ENCODE measurements around the gene ATF5. TPM values are rescaled to one million over a fixed set of nuclear protein-coding genes. Genes with fewer than 3 reads are reported as not detected.
"Not testable (repeated sequence)": the region's sequence is repeated elsewhere in the genome, so short reads cannot be mapped to it uniquely, and the experiment has no call there.

The ATF5 gene
- total RNA-seq, 2 experiments from 2014 or later, result 7.1 to 9.3 TPM

DNA sequence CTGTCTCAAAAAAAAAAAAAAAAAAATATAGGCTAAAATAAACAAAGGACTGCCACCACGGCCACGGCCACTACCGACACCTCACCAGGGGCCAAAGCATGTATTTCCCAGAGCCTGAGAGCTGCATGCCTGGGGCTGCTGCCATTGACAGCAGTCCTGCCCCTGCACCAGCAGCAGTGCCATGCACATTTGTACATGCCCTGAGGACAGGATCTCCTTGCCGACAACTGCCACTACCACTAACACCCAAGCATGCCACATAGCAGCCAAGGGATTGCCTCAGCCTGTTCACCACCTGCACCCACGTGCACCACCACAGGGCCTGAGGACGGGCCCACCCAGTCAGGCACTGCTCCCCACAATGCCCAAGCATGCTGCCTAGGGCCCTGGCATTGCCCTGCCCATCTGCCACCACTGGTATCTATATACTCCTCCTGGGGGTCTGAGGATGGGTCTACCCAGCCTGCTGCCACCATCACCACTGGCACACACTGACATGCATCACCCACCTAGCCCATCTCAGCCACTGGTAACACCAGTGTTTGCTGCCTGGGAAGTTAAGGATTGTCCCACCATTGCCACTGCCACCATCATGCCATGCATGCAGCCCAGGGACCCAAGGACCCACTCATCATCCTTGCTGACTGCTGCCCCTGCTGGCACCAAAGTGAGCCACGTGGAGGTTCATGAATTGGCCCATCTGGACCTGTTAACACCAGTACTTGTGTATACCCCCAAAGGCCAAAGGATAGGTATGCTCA lies 10.9 kb downstream of the ATF5 start:
- ChIA-PET POLR2A (interaction anchor here (0.7 kb wide), 1 partner anchor 38 kb away, joined by 4 read pairs; no protein-coding TSS in a partner anchor), CTCF (interaction anchor here (0.8 to 7.0 kb wide), 3 partner anchors 8 to 45 kb away, joined by 3 to 40 read pairs (median 6); no protein-coding TSS in a partner anchor)
- ATAC-seq (no peak), DNase-seq (peak; percentile 46)
- no peak overlapping the region for H3K4me3 Mint-ChIP-seq
- no peaks in the 10 kb centered on the region for H3K9me3 Mint-ChIP-seq (ENCODE audit: insufficient read depth)
- peak overlapping the region; percentile 22 for H3K27ac Mint-ChIP-seq
- peaks cover 19% of the 10 kb centered on the region for H3K4me1 Mint-ChIP-seq (ENCODE audit: low read depth)
- H3K36me3 Mint-ChIP-seq (ENCODE audit: low read depth), result no peaks in the 10 kb centered on the region
- H3K27me3 Mint-ChIP-seq (ENCODE audit: low read depth), result peaks cover 21% of the 10 kb centered on the region

DNA sequence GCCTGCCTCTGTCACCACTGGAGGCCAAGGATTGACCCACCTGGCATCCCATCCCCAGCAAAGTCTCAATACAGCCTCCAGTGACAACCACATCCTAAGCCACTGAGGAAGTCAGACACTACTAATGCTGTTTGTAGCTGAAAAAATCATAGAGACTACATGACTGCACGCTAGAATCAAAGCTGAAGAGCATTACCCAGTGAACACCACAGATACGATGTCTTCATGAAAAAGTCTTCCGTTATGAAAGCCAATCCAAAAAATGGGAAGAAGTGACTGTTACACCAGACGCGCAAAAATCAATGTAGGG lies 11.4 kb downstream of the ATF5 start:
- ATAC-seq (no peak), DNase-seq (no peak)
- H3K27me3 Mint-ChIP-seq (ENCODE audit: low read depth), result peaks cover 24% of the 10 kb centered on the region
- H3K27ac Mint-ChIP-seq, result peak overlapping the region; percentile 22
- ChIA-PET CTCF (interaction anchor here (1.0 to 1.3 kb wide), 2 partner anchors 44 to 195 kb away, joined by 3 to 6 read pairs; no protein-coding TSS in a partner anchor), POLR2A (no interaction called here)
- no peak overlapping the region for H3K4me3 Mint-ChIP-seq
- H3K9me3 Mint-ChIP-seq (ENCODE audit: insufficient read depth), result no peaks in the 10 kb centered on the region
- no peaks in the 10 kb centered on the region for H3K36me3 Mint-ChIP-seq (ENCODE audit: low read depth)
- peaks cover 19% of the 10 kb centered on the region for H3K4me1 Mint-ChIP-seq (ENCODE audit: low read depth)

DNA sequence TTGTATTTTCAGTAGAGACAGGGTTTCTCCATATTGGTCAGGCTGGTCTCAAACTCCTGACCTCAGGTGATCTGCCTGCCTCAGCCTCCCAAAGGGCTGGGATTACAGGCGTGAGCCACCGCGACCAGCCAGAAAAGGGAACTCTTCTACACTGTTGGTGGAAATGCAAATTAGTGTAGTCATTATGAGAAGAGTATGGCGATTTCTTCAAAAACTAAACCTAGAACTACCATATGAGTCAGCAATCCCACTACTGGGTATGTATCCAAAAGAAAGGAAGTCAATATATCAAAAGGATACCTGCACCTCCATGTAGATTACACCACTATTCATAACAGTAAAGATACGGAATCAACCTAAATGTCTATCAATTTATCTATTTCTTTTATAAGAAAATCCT lies 15.6 kb downstream of the ATF5 start:
- ATAC-seq; POLR2A ChIA-PET; CTCF ChIA-PET; DNase-seq; H3K36me3 Mint-ChIP-seq (ENCODE audit: low read depth); H3K9me3 Mint-ChIP-seq (ENCODE audit: insufficient read depth); H3K4me3 Mint-ChIP-seq; H3K27ac Mint-ChIP-seq: not testable (repeated sequence)
- Mint-ChIP-seq H3K27me3 (ENCODE audit: low read depth) (peaks cover 20% of the 10 kb centered on the region), H3K4me1 (ENCODE audit: low read depth) (peaks cover 14% of the 10 kb centered on the region)

DNA sequence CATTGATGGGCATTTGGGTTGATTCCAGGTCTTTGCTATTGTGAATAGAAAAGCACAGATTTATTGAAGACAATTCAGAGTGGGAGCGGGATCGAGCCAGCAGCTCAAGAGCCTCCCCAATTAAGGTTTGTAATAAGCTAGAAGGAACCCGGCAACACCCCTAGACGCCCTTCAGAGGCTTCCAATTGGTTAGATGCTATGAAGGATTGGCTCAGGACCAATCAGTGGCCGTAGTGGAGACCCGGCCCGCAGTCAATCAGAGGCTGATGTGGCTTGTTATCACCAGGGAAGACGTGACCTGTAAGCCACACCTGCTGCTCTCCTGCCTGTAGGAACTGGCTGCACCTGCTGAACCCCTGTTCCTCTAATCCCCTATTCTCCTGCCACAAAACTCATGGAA lies 17.4 kb downstream of the ATF5 start:
- DNase-seq, result no peak
- Mint-ChIP-seq H3K36me3 (ENCODE audit: low read depth) (no peaks in the 10 kb centered on the region), H3K4me1 (ENCODE audit: low read depth) (no peaks in the 10 kb centered on the region), H3K27ac (no peak overlapping the region), H3K4me3 (no peak overlapping the region), H3K27me3 (ENCODE audit: low read depth) (peaks cover 22% of the 10 kb centered on the region), H3K9me3 (ENCODE audit: insufficient read depth) (no peaks in the 10 kb centered on the region)
- POLR2A ChIA-PET, result no interaction called here
- no peak for ATAC-seq
- CTCF ChIA-PET, result no interaction called here

DNA sequence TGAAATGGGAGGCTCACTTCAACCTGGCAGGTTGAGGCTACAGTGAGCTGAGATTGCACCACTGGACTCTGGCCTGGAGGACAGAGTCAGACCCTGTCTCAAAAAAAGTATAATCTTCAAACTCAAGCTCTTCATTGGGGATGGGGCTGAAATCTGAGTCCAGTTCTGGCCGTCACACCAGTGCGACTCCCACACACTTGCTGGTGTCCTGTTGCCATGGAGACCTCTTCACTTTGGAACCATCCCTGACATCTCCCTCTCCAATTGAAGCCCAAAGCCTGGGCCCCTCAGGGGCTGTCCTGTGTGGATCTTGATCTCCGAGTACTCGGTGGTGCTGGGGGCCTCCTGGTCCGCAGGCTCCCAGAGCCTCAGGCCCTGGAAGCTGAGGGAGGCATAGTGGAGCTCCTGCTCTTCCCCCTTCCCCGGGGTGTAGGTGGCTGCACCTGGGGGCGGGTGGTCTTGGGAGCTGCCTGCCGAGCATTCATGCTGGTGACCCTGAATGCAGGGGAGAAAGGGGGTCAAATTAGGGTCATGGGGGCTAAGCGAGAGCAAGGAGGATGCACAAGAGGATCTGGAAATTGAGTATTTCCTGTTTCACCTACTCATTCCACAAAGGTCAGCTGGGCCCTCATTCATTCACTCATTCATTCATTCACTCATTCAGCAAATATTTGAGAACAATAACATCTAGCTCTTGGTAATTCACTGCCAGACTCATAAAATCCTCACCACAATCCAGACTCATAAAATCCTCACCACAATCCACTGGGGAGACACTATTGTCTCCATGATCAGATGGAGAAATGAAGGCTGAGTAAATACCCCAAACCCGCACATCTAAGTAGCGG lies 21.0 kb downstream of the ATF5 start:
- Mint-ChIP-seq H3K9me3 (ENCODE audit: insufficient read depth) (no peaks in the 10 kb centered on the region), H3K27me3 (ENCODE audit: low read depth) (peaks cover 13% of the 10 kb centered on the region), H3K4me1 (ENCODE audit: low read depth) (peaks cover 16% of the 10 kb centered on the region), H3K4me3 (no peak overlapping the region), H3K36me3 (ENCODE audit: low read depth) (no peaks in the 10 kb centered on the region), H3K27ac (peak overlapping the region; percentile 24)
- POLR2A ChIA-PET, result no interaction called here
- no peak for DNase-seq
- CTCF ChIA-PET, result interaction anchor here (1.1 to 2.3 kb wide), 2 partner anchors 12 to 26 kb away, joined by 4 to 14 read pairs; no protein-coding TSS in a partner anchor
- ATAC-seq, result no peak

DNA sequence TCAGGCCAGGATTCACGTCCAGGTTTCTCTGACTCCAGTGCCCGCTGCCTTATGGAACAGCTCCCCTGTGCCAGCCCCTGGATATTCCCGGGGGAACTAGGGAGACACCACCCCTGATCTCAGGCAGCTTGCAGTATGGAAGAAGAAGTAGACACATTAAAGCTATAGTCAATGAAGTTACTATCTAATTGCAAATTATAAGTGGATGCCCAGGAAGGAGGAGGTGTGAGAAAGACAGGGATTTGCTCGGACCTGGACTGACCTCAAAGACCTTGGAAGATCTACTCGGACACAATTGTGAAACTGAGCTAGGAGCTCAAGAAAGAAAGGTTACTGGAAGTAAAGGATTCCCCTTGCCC lies 21.6 kb downstream of the ATF5 start:
- no peak overlapping the region for H3K27ac Mint-ChIP-seq
- no peaks in the 10 kb centered on the region for H3K36me3 Mint-ChIP-seq (ENCODE audit: low read depth)
- ChIA-PET CTCF (interaction anchor here (1.1 to 2.3 kb wide), 2 partner anchors 13 to 25 kb away, joined by 4 to 14 read pairs; no protein-coding TSS in a partner anchor), POLR2A (no interaction called here)
- H3K27me3 Mint-ChIP-seq (ENCODE audit: low read depth), result peaks cover 10% of the 10 kb centered on the region
- peaks cover 16% of the 10 kb centered on the region for H3K4me1 Mint-ChIP-seq (ENCODE audit: low read depth)
- H3K9me3 Mint-ChIP-seq (ENCODE audit: insufficient read depth), result no peaks in the 10 kb centered on the region
- ATAC-seq (no peak), DNase-seq (no peak)
- no peak overlapping the region for H3K4me3 Mint-ChIP-seq

DNA sequence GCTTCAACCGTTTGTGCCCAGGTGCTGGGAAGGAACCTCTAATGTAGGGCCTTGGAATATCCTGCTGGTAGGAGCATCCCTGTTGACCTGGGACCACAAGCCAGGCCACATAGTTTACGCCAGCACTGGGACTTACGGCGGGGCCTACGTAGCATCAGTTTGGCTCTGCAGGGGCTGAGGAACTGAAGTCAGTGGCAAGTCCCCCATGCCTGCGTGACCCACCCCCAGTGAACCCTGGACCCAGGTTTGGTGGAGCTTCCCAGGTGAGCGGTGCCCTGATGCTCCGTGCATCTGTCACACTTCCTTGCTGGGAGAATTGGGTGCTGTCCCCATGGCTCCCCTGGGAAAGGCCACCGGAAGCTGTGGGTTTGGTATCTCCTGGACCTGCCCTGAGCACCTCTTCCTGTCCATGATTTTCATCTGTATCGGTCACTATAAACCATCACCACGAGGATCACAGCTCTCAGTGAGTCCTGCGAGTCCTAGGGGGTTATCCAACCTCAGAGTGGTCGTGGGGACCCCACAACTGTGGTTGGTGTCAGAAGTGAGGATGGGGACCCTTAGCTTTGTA lies 22.0 kb downstream of the ATF5 start:
- Mint-ChIP-seq H3K4me3 (no peak overlapping the region), H3K36me3 (ENCODE audit: low read depth) (no peaks in the 10 kb centered on the region), H3K27ac (no peak overlapping the region), H3K9me3 (ENCODE audit: insufficient read depth) (no peaks in the 10 kb centered on the region), H3K27me3 (ENCODE audit: low read depth) (peaks cover 10% of the 10 kb centered on the region), H3K4me1 (ENCODE audit: low read depth) (peaks cover 16% of the 10 kb centered on the region)
- POLR2A ChIA-PET, result interaction anchor here (0.6 kb wide), 1 partner anchor 386 kb away, joined by 4 read pairs; no protein-coding TSS in a partner anchor
- CTCF ChIA-PET, result interaction anchor here (1.1 to 2.3 kb wide), 2 partner anchors 13 to 24 kb away, joined by 4 to 14 read pairs; no protein-coding TSS in a partner anchor
- DNase-seq (no peak), ATAC-seq (no peak)

DNA sequence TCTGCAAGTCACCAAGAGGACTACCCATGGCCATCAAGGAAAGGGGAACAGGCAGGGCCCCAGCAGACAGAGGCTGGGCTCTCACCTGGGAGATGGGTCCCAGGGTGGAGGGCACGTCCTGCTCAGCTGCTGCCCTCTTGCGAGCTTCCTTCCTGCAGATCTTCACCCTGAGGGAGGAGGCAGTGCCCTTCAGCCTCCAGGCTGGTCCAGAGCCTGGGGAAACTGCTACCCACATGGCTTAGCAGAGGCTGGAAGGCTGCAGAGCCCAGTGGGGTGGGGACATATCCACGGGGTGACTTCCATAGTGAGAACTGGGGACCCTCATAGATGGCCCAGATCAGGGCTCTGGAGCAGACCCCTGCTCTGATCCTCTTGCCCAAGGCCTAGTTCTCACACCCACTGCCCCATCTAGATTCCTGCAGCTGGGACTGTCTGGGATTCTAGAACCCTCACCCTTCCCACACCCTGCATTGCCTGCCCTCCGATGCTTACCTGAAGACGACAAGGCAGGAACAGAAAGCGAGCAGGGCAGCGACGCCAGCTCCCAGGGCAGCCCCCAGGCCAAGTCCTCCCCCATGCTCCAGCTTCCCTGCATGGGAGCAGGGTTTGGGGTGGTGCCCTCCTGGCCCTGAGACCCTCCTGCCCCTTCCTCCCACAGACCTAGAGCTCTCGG lies 22.9 kb downstream of the ATF5 start:
- peaks cover 16% of the 10 kb centered on the region for H3K4me1 Mint-ChIP-seq (ENCODE audit: low read depth)
- DNase-seq (no peak), ATAC-seq (no peak)
- H3K27me3 Mint-ChIP-seq (ENCODE audit: low read depth), result peaks cover 10% of the 10 kb centered on the region
- CTCF ChIA-PET, result no interaction called here
- H3K9me3 Mint-ChIP-seq (ENCODE audit: insufficient read depth), result no peaks in the 10 kb centered on the region
- POLR2A ChIA-PET, result no interaction called here
- no peak overlapping the region for H3K27ac Mint-ChIP-seq
- no peaks in the 10 kb centered on the region for H3K36me3 Mint-ChIP-seq (ENCODE audit: low read depth)
- H3K4me3 Mint-ChIP-seq, result no peak overlapping the region

DNA sequence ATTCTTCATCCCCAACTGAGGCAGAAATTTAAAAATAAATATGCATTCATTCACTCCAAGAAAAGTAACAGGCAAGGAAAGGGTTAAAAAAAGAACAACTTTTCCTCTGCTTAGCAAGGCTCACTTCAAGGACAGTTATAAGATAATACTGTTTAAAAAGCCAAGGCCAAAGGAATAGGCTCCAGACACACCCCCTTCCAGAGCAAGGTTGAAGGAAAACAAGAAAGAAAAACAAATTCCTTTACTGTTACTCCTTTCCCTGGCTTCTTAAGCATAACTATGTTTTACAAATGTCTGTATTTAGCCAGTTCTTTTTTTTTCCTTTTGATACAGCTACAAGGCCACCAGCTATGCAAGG lies 23.5 kb downstream of the ATF5 start:
- peaks cover 16% of the 10 kb centered on the region for H3K4me1 Mint-ChIP-seq (ENCODE audit: low read depth)
- no peaks in the 10 kb centered on the region for H3K9me3 Mint-ChIP-seq (ENCODE audit: insufficient read depth)
- no peak overlapping the region for H3K4me3 Mint-ChIP-seq
- DNase-seq (no peak), ATAC-seq (no peak)
- no peak overlapping the region for H3K27ac Mint-ChIP-seq
- ChIA-PET CTCF (interaction anchor here (2.0 kb wide), 1 partner anchor 15 kb away, joined by 10 read pairs; no protein-coding TSS in a partner anchor), POLR2A (no interaction called here)
- H3K36me3 Mint-ChIP-seq (ENCODE audit: low read depth), result no peaks in the 10 kb centered on the region
- peaks cover 10% of the 10 kb centered on the region for H3K27me3 Mint-ChIP-seq (ENCODE audit: low read depth)

DNA sequence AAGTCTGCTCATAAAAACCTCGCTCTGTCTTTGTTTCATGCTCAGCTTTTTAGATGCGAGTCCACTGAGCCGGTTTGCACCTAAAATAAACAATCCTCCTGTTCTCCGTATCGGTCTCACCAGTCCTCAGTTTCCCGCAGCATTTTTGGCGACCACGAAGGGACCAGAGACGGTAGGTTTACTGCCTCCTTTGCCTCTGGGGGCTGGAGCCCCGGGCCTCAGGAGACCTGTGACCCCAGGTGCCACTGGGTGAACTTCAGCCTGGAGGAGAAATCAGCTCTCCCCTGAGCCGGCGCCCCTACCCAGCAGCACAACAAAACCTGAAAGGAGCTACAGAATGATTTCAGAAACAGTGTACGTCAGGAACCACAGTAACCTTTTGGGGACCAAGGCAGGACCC lies 23.9 kb downstream of the ATF5 start:
- Mint-ChIP-seq H3K27me3 (ENCODE audit: low read depth) (peaks cover 10% of the 10 kb centered on the region), H3K27ac (no peak overlapping the region), H3K36me3 (ENCODE audit: low read depth) (no peaks in the 10 kb centered on the region), H3K4me3 (no peak overlapping the region), H3K4me1 (ENCODE audit: low read depth) (peaks cover 16% of the 10 kb centered on the region), H3K9me3 (ENCODE audit: insufficient read depth) (no peaks in the 10 kb centered on the region)
- DNase-seq, result no peak
- POLR2A ChIA-PET, result no interaction called here
- ATAC-seq, result no peak
- CTCF ChIA-PET, result interaction anchor here (2.0 kb wide), 1 partner anchor 15 kb away, joined by 10 read pairs; no protein-coding TSS in a partner anchor

DNA sequence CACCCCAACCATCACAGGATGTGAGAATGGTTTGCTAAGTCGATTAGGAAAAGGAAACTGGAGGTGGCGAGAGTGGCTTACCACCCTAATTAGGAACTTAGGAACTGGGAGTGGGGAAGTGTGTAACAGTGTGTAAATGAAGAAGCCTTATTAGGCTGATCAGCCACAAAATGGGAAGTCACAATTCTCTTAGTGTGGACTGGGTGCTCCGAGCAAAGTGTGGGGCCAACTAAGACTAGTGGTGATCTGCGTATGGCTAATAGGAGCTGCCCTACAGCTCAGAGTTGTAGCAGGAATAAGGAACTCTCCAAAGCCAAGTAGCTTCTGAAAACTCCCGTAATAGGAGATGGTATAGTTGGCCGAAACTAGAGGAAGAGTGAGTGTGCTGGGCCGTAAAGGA lies 24.4 kb downstream of the ATF5 start:
- ATAC-seq (no peak), DNase-seq (no peak)
- CTCF ChIA-PET, result interaction anchor here (2.0 kb wide), 1 partner anchor 16 kb away, joined by 10 read pairs; no protein-coding TSS in a partner anchor
- POLR2A ChIA-PET, result no interaction called here
- Mint-ChIP-seq H3K4me1 (ENCODE audit: low read depth) (peaks cover 16% of the 10 kb centered on the region), H3K27ac (no peak overlapping the region), H3K36me3 (ENCODE audit: low read depth) (no peaks in the 10 kb centered on the region), H3K4me3 (no peak overlapping the region), H3K9me3 (ENCODE audit: insufficient read depth) (no peaks in the 10 kb centered on the region), H3K27me3 (ENCODE audit: low read depth) (peaks cover 10% of the 10 kb centered on the region)

All from activated CD8-positive, alpha-beta T cell treated with anti-CD3 and anti-CD28 coated beads, Interleukin-2, amount 10 ng/mL, durations not matched to agents 7 days and 5 days (primary cell).